Activated T-helper 1 cell treated with anti-CD3 and anti-CD28 coated beads, Interleukin-12 subunit alpha, Interleukin-12 subunit beta, Interleukin-2, Interleukin-4 antibody, amounts not matched to agents 30 ng/mL and 10 ng/mL and 1 ng/mL, durations not matched to agents 14 hours and 24 hours and 36 hours (primary cell): ENCODE results near the gene UVSSA. TPM values are rescaled to one million over a fixed set of nuclear protein-coding genes. Genes with fewer than 3 reads are reported as not detected.
A peak's percentile ranks its signal among the peaks of the same experiment; 100 is the strongest.

ENCODE experiments used
- DNase-seq: peaks from one replicate; pipeline ENCODE4 v3.0.0; 2021; ENCODE audit warnings: low spot score
- H3K27ac Mint-ChIP-seq: one replicate; pipeline ENCODE4 v1.8.0; 2021; ENCODE audit warnings: mild to moderate bottlenecking, mixed read lengths
- H3K27me3 Mint-ChIP-seq: one replicate; pipeline ENCODE4 v1.8.0; 2022; ENCODE audit warnings: mild to moderate bottlenecking, moderate library complexity, mixed read lengths; ENCODE audit not compliant: insufficient read depth
- H3K36me3 Mint-ChIP-seq: one replicate; pipeline ENCODE4 v1.8.0; 2021; ENCODE audit warnings: low read depth, mixed read lengths
- H3K4me1 Mint-ChIP-seq: one replicate; pipeline ENCODE4 v1.8.0; 2021; ENCODE audit warnings: low read depth, mixed read lengths
- H3K4me3 Mint-ChIP-seq: one replicate; pipeline ENCODE4 v1.8.0; 2021; ENCODE audit warnings: mild to moderate bottlenecking, moderate library complexity, mixed read lengths
- H3K9me3 Mint-ChIP-seq: one replicate; pipeline ENCODE4 v1.8.0; 2021; ENCODE audit warnings: mixed read lengths
- intact Hi-C: fragments of 100-400 bp; cut with micrococcal nuclease; formaldehyde crosslinking; loops from one replicate; pipeline ENCODE4 v1.15.1; 2024
- total RNA-seq: library from RNA; stranded (reverse); gene quantifications from 2 replicates; pipeline ENCODE4 v1.2.3, GENCODE V29; 2022

UVSSA gene
- total RNA-seq, 1 donor from 2014 or later: 25.8 TPM

- Mint-ChIP-seq H3K27me3 (no peaks in the 10 kb centered on the region), H3K36me3 (peaks cover 35% of the 10 kb centered on the region), H3K27ac (peak overlapping the region; percentile 36), H3K4me1 (peaks cover 52% of the 10 kb centered on the region), H3K9me3 (no peaks in the 10 kb centered on the region), H3K4me3 (peak overlapping the region; percentile 49)
- DNase-seq: peak; percentile 41
- intact Hi-C loops: loop anchor here (5.0 kb wide), 1 partner anchor 38 kb away; the partner anchor contains the start of gene UVSSA
These were observed 37.6 kb upstream of the UVSSA start for GRCh38 chr4:1309261-1310010.

- intact Hi-C loops: no loop called here
- peak overlapping the region; percentile 49 for H3K4me3 Mint-ChIP-seq
These were observed 36.8 kb upstream of the UVSSA start for GRCh38 chr4:1310031-1310795.

GRCh38 chr4:1310796-1311631 lies 36.0 kb upstream of the UVSSA start:
- Mint-ChIP-seq H3K27ac (peak overlapping the region; percentile 40), H3K36me3 (peaks cover 37% of the 10 kb centered on the region), H3K4me1 (peaks cover 46% of the 10 kb centered on the region), H3K27me3 (no peaks in the 10 kb centered on the region), H3K9me3 (no peaks in the 10 kb centered on the region), H3K4me3 (peak overlapping the region; percentile 11)
- intact Hi-C loops: no loop called here
- no peak for DNase-seq

More at GRCh38 chr4:1310031-1310795, 36.8 kb upstream of the UVSSA start:
- H3K4me1 Mint-ChIP-seq: peaks cover 49% of the 10 kb centered on the region
- no peaks in the 10 kb centered on the region for H3K27me3 Mint-ChIP-seq
- no peak overlapping the region for H3K27ac Mint-ChIP-seq
- no peak for DNase-seq
- peaks cover 34% of the 10 kb centered on the region for H3K36me3 Mint-ChIP-seq
- no peaks in the 10 kb centered on the region for H3K9me3 Mint-ChIP-seq

GRCh38 chr4:1312821-1313640 lies 34.0 kb upstream of the UVSSA start:
- Mint-ChIP-seq H3K27ac (no peak overlapping the region), H3K4me3 (no peak overlapping the region), H3K4me1 (peaks cover 35% of the 10 kb centered on the region), H3K27me3 (no peaks in the 10 kb centered on the region), H3K36me3 (peaks cover 46% of the 10 kb centered on the region), H3K9me3 (no peaks in the 10 kb centered on the region)
- intact Hi-C loops: no loop called here
- DNase-seq: no peak

- H3K27ac Mint-ChIP-seq: no peak overlapping the region
- no peak for DNase-seq
- peaks cover 19% of the 10 kb centered on the region for H3K4me1 Mint-ChIP-seq
- intact Hi-C loops: no loop called here
- H3K27me3 Mint-ChIP-seq: no peaks in the 10 kb centered on the region
- peaks cover 47% of the 10 kb centered on the region for H3K36me3 Mint-ChIP-seq
- H3K4me3 Mint-ChIP-seq: no peak overlapping the region
- H3K9me3 Mint-ChIP-seq: no peaks in the 10 kb centered on the region
These were observed 31.7 kb upstream of the UVSSA start for GRCh38 chr4:1315306-1315705.

GRCh38 chr4:1315836-1316536 lies 31.0 kb upstream of the UVSSA start:
- intact Hi-C loops: no loop called here
- Mint-ChIP-seq H3K4me1 (peaks cover 17% of the 10 kb centered on the region), H3K9me3 (no peaks in the 10 kb centered on the region), H3K27ac (peak overlapping the region; percentile 82), H3K27me3 (no peaks in the 10 kb centered on the region), H3K4me3 (no peak overlapping the region), H3K36me3 (peaks cover 47% of the 10 kb centered on the region)
- no peak for DNase-seq

GRCh38 chr4:1316537-1317168 lies 30.4 kb upstream of the UVSSA start:
- Mint-ChIP-seq H3K27me3 (no peaks in the 10 kb centered on the region), H3K36me3 (peaks cover 49% of the 10 kb centered on the region), H3K27ac (peak overlapping the region; percentile 12), H3K4me1 (peaks cover 14% of the 10 kb centered on the region), H3K4me3 (no peak overlapping the region), H3K9me3 (no peaks in the 10 kb centered on the region)
- no peak for DNase-seq
- intact Hi-C loops: no loop called here

- Mint-ChIP-seq H3K4me1 (peaks cover 9% of the 10 kb centered on the region), H3K4me3 (no peak overlapping the region), H3K9me3 (no peaks in the 10 kb centered on the region), H3K36me3 (peaks cover 47% of the 10 kb centered on the region), H3K27me3 (no peaks in the 10 kb centered on the region), H3K27ac (no peak overlapping the region)
- intact Hi-C loops: no loop called here
- DNase-seq: no peak
These were observed 29.6 kb upstream of the UVSSA start for GRCh38 chr4:1317177-1318045.

DNA sequence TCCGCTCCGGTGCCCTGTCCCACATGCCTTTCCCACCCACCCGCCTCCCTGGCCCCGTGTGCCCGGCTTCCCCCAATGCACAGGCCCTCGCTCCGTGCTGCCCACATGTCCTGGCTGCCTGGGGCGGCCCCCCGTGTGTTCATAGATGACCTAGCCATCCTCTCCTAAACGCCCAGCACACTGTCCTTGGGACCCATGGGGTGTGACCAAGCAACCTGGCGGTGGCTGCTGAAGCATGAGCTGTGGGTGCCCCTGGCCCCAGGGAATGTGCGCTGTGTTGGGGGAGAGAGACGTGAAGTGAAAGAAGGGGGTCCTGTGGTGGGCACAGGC lies 29.0 kb upstream of the UVSSA start:
- Mint-ChIP-seq H3K27ac (no peak overlapping the region), H3K27me3 (no peaks in the 10 kb centered on the region), H3K4me3 (no peak overlapping the region), H3K36me3 (peaks cover 41% of the 10 kb centered on the region), H3K9me3 (no peaks in the 10 kb centered on the region), H3K4me1 (peaks cover 9% of the 10 kb centered on the region)
- no peak for DNase-seq
- intact Hi-C loops: no loop called here

DNA sequence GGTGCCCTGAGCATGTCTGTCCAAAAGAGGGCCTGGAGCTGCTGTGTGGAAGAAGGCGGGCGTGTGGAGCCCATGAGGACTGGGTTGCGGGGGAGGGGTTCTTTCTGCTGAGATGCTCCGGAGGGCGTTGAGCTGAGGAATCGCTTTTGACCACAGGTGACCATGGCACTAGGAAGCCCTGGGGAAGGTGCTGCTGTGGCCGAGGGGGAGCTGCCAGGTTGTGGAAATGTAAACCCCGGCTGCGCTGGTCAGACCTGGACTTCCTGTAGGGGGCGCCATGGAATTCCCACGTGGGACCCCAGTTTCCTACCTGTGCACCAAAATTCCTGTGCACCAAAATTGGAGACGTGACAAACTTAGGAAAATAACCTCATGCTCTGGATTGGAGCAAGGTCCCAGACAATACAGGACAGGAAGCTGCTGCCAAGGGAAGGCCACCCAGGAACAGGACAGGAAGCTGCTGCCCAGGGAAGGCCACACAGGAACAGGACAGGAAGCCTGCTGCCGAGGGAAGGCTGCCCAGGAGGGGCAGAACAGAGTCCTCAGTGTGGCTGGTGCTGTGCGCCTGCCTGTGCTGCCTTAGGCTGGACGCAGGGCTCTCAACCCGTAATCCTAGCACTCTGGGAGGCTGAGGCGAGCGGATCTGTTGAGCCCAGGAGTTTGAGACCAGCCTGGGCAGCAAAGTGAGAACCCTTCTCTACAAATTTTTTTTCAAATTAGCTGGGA lies 28.4 kb upstream of the UVSSA start:
- Mint-ChIP-seq H3K4me3 (no peak overlapping the region), H3K4me1 (peaks cover 9% of the 10 kb centered on the region), H3K9me3 (no peaks in the 10 kb centered on the region), H3K27ac (no peak overlapping the region), H3K27me3 (no peaks in the 10 kb centered on the region), H3K36me3 (peaks cover 35% of the 10 kb centered on the region)
- DNase-seq: no peak
- intact Hi-C loops: no loop called here
